HepG2 (cell line): Measurements from ENCODE around the gene ANKS1A.

Experiments
- EZH2 ChIP-seq: conservative IDR thresholded peaks from 2 replicates; pipeline ENCODE4 v1.6.1; 2012; ENCODE audit warnings: mild to moderate bottlenecking, low read depth, low read length, moderate library complexity
- HNRNPL ChIP-seq: fragments of 200-400 bp; formaldehyde crosslinking; IDR thresholded peaks from 2 replicates; pipeline ENCODE4 v1.6.1; 2017; ENCODE audit warnings: mild to moderate bottlenecking, low read depth, low read length
- POLR2A ChIP-seq, 2 experiments: IDR thresholded peaks; 2 replicates each; pipeline ENCODE4 v1.6.1; 2011; ENCODE audit warnings: low read depth in 2 of 2, low read length in 2 of 2, mild to moderate bottlenecking in 1 of 2, moderate library complexity in 1 of 2; ENCODE audit not compliant: insufficient read depth in 1 of 2
- RAD21 ChIP-seq: fragments of 450-650 bp; formaldehyde crosslinking; IDR thresholded peaks from 2 replicates; pipeline ENCODE4 v1.5.0; 2020; ENCODE audit warnings: mild to moderate bottlenecking
- SMAD3 ChIP-seq: sonication (generic); formaldehyde crosslinking; IDR thresholded peaks from 2 replicates; pipeline ENCODE4 v1.4.0; 2020; ENCODE audit warnings: missing genetic modification reagents
- ZKSCAN8 ChIP-seq: IDR thresholded peaks from 2 replicates; pipeline ENCODE4 v1.6.1; 2016; ENCODE audit warnings: borderline replicate concordance, missing genetic modification reagents, missing compliant biosample characterization
- ZNF253 ChIP-seq: sonication (generic); formaldehyde crosslinking; IDR thresholded peaks from 2 replicates; pipeline ENCODE4 v1.8.0; 2022; ENCODE audit warnings: mild to moderate bottlenecking, missing genetic modification reagents, borderline replicate concordance
- ZNF496 ChIP-seq: sonication (generic); formaldehyde crosslinking; IDR thresholded peaks from 2 replicates; pipeline ENCODE4 v1.8.1; 2023; ENCODE audit warnings: mild to moderate bottlenecking, moderate library complexity, missing genetic modification reagents; ENCODE audit not compliant: insufficient replicate concordance
- ZZZ3 ChIP-seq: sonication (generic); formaldehyde crosslinking; IDR thresholded peaks from 2 replicates; pipeline ENCODE4 v1.4.0; 2020; ENCODE audit warnings: missing genetic modification reagents, mild to moderate bottlenecking, borderline replicate concordance
- TF ChIP-seq, protein P1 (sequence below): sonication (generic); formaldehyde crosslinking; IDR thresholded peaks from 2 replicates; pipeline ENCODE4 v1.4.0; 2020; ENCODE audit warnings: missing genetic modification reagents; ENCODE audit errors: not compliant biosample characterization
- TF ChIP-seq, protein P2 (sequence below), 2 experiments: sonication (generic) in 1 of 2; formaldehyde crosslinking in 1 of 2; IDR thresholded peaks; 2 replicates each; pipeline versions ENCODE4 v1.5.1 to v1.6.1; 2011 to 2020; ENCODE audit warnings: borderline replicate concordance in 1 of 2, low read depth in 1 of 2, low read length in 1 of 2, mild to moderate bottlenecking in 1 of 2, missing genetic modification reagents in 1 of 2, moderate library complexity in 1 of 2
- TF ChIP-seq, protein P3 (sequence below): sonication (generic); formaldehyde crosslinking; IDR thresholded peaks from 2 replicates; pipeline ENCODE4 v1.5.0; 2020; ENCODE audit warnings: mild to moderate bottlenecking, missing genetic modification reagents, moderate library complexity
- TF ChIP-seq, protein P4 (sequence below): IDR thresholded peaks from 2 replicates; pipeline ENCODE4 v1.6.1; 2012; ENCODE audit warnings: inconsistent platforms

DNA sequence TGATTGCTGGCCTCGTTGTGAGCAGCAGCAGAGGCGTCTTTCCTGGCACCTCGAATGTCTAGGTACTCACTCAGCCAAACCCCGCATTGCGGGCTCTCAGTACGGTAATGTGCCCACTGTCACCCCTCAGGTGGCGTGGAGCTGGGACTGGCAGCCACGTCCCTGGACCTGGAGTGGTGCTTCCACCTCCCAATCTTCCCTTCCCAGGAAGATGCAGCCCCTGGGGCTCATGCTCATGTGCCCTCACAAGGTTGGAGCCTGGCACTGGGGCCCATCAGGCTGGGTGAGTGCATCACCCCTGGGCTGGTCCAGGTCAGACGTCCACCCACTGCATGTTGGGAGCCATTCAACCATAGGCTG is 176.4 kb downstream of the ANKS1A start:
- no peak for TF ChIP-seq ZKSCAN8
- TF ChIP-seq, protein P1, sequence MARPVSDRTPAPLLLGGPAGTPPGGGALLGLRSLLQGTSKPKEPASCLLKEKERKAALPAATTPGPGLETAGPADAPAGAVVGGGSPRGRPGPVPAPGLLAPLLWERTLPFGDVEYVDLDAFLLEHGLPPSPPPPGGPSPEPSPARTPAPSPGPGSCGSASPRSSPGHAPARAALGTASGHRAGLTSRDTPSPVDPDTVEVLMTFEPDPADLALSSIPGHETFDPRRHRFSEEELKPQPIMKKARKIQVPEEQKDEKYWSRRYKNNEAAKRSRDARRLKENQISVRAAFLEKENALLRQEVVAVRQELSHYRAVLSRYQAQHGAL, result no peak
- no peak for TF ChIP-seq ZNF253
- no peak for TF ChIP-seq SMAD3 (CRISPR knock-in tag)
- TF ChIP-seq, protein P2, sequence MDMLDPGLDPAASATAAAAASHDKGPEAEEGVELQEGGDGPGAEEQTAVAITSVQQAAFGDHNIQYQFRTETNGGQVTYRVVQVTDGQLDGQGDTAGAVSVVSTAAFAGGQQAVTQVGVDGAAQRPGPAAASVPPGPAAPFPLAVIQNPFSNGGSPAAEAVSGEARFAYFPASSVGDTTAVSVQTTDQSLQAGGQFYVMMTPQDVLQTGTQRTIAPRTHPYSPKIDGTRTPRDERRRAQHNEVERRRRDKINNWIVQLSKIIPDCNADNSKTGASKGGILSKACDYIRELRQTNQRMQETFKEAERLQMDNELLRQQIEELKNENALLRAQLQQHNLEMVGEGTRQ (IDR thresholded peaks at IDR 0.05; ENCODE audit: low read depth, low read length), result no peak
- TF ChIP-seq, protein P2 (CRISPR knock-in tag; IDR thresholded peaks at IDR 0.05; ENCODE audit: borderline replicate concordance), result no peak
- TF ChIP-seq RAD21 (CRISPR knock-in tag), result no peak
- no peak for TF ChIP-seq EZH2
- no peak for TF ChIP-seq ZZZ3 (CRISPR knock-in tag)
- TF ChIP-seq, protein P3, sequence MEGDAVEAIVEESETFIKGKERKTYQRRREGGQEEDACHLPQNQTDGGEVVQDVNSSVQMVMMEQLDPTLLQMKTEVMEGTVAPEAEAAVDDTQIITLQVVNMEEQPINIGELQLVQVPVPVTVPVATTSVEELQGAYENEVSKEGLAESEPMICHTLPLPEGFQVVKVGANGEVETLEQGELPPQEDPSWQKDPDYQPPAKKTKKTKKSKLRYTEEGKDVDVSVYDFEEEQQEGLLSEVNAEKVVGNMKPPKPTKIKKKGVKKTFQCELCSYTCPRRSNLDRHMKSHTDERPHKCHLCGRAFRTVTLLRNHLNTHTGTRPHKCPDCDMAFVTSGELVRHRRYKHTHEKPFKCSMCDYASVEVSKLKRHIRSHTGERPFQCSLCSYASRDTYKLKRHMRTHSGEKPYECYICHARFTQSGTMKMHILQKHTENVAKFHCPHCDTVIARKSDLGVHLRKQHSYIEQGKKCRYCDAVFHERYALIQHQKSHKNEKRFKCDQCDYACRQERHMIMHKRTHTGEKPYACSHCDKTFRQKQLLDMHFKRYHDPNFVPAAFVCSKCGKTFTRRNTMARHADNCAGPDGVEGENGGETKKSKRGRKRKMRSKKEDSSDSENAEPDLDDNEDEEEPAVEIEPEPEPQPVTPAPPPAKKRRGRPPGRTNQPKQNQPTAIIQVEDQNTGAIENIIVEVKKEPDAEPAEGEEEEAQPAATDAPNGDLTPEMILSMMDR (CRISPR knock-in tag), result no peak
- TF ChIP-seq ZNF496 (CRISPR knock-in tag), result no peak
- TF ChIP-seq POLR2A (IDR thresholded peaks at IDR 0.05; ENCODE audit: insufficient read depth in 1 of 2, low read depth in 2 of 2, low read length in 2 of 2), result no peak
- TF ChIP-seq HNRNPL, result no peak
- TF ChIP-seq, protein P4, sequence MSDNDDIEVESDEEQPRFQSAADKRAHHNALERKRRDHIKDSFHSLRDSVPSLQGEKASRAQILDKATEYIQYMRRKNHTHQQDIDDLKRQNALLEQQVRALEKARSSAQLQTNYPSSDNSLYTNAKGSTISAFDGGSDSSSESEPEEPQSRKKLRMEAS, result no peak
